Thyroid gland (tissue), 4 donors: ENCODE measurements around the gene PIGP. TPM values are rescaled to one million over a fixed set of nuclear protein-coding genes. Genes with fewer than 3 reads are reported as not detected.
"Not testable (repeated sequence)": the region's sequence is repeated elsewhere in the genome, so short reads cannot be mapped to it uniquely, and the experiment has no call there.

Experiments
- DNase-seq, 2 donors: peaks; one replicate each; pipeline ENCODE4 v3.0.0-alpha.2; 2019
- H3K27ac ChIP-seq, 3 donors: fragments of 200-600 bp; sonication (generic); 1 replicate in 2 of 3; 2 replicates in 1 of 3; pipeline ENCODE4 v1.5.1; 2016 to 2019; ENCODE audit warnings: mild to moderate bottlenecking in 1 of 3, moderate library complexity in 1 of 3
- H3K27me3 ChIP-seq: fragments of 200-600 bp; sonication (generic); one replicate; pipeline ENCODE4 v1.5.1; 2019
- H3K36me3 ChIP-seq, 2 donors: fragments of 200-600 bp; sonication (generic); one replicate each; pipeline ENCODE4 v1.5.1; 2016 to 2019
- H3K4me1 ChIP-seq, 2 donors: fragments of 200-600 bp; sonication (generic); one replicate each; pipeline ENCODE4 v1.5.1; 2017 to 2019
- H3K4me3 ChIP-seq, 3 donors: fragments of 200-600 bp; sonication (generic); replicated peaks in 1 of 3; 1 replicate in 2 of 3; 2 replicates in 1 of 3; pipeline ENCODE4 v1.5.1; 2016; ENCODE audit warnings: mild to moderate bottlenecking in 1 of 3
- H3K9me3 ChIP-seq: fragments of 200-600 bp; sonication (generic); one replicate; pipeline ENCODE4 v1.5.1; 2017
- CTCF ChIP-seq, 6 experiments: fragments of 200-600 bp in 3 of 6; fragments of 450-650 bp in 3 of 6; sonication (generic) in 3 of 6; IDR thresholded peaks; one replicate each; pipeline ENCODE4 v1.5.1; 2016 to 2019; ENCODE audit warnings: antibody characterized with exemption in 6 of 6, mild to moderate bottlenecking in 2 of 6, inconsistent platforms in 1 of 6, moderate library complexity in 1 of 6
- POLR2A ChIP-seq, 2 donors: fragments of 450-650 bp; IDR thresholded peaks; one replicate each; pipeline ENCODE4 v1.6.1; 2017; ENCODE audit warnings: antibody characterized with exemption in 2 of 2, mild to moderate bottlenecking in 2 of 2, moderate library complexity in 1 of 2
- WGBS, 2 donors: methylation state at CpG; one replicate each; pipeline ENCODE4 v1.1.5; 2017; 5-methylcytosine and 5-hydroxymethylcytosine counted together
- intact Hi-C: fragments of 100-400 bp; cut with DNase I; formaldehyde crosslinking; loops from one replicate; pipeline ENCODE4 v1.15.1; 2023
- total RNA-seq, 4 donors: library from RNA; depleted of rRNA; stranded (reverse); fragments of >200 nt; gene quantifications; one replicate each; pipeline ENCODE4 v1.2.3, GENCODE V29; 2016

The PIGP gene
- total RNA-seq, 4 donors from 2014 or later, result 14.7 to 27.0 (median 23.3) TPM

GRCh38 chr21:37040212-37040611, 32.7 kb downstream of the PIGP start:
- Histone ChIP-seq H3K9me3 (no peaks in the 10 kb centered on the region), H3K4me1 (no peaks in the 10 kb centered on the region), H3K27ac (no peak overlapping the region), H3K4me3 (no peak overlapping the region), H3K27me3 (no peaks in the 10 kb centered on the region), H3K36me3 (no peaks in the 10 kb centered on the region)
- WGBS, 2 donors, result 93 to 98% methylated on average over 3 of the region's 3 CpGs
- intact Hi-C loops, result no loop called here
- TF ChIP-seq POLR2A (IDR thresholded peaks at IDR 0.05), result no peak
- no peak for TF ChIP-seq CTCF (IDR thresholded peaks at IDR 0.05)
- DNase-seq, result no peak

GRCh38 chr21:37039411-37040075, 33.3 kb downstream of the PIGP start:
- Histone ChIP-seq H3K9me3 (no peaks in the 10 kb centered on the region), H3K27ac (no peak overlapping the region), H3K4me3 (no peak overlapping the region), H3K27me3 (no peaks in the 10 kb centered on the region), H3K4me1 (no peaks in the 10 kb centered on the region), H3K36me3 (no peaks in the 10 kb centered on the region)
- intact Hi-C loops, result no loop called here
- WGBS, 2 donors, result 73 to 76% methylated on average over 9 of the region's 9 CpGs
- DNase-seq, result no peak
- TF ChIP-seq POLR2A (IDR thresholded peaks at IDR 0.05) (no peak), CTCF (IDR thresholded peaks at IDR 0.05) (no peak)

DNA sequence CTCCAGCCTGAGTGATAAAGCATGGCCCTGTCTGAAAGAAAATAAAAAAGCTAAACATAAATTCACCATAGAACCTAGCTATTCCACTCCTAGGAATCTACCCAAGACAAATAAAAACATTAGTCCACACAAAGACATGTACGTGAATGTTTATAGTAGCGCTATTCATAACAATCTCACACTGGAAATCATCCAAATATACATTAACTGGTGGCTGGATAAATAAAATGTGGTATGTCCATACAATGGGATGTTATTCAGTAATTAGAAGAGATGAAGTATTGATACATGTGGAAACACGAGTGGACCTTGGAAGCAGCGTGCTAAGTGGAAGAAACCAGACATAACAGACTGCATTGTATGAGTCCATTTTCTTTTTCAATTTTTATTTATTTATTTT, 36.7 kb downstream of the PIGP start:
- Histone ChIP-seq H3K27ac (no peak overlapping the region), H3K4me3 (no peak overlapping the region), H3K4me1 (no peaks in the 10 kb centered on the region), H3K36me3 (no peaks in the 10 kb centered on the region), H3K27me3 (no peaks in the 10 kb centered on the region), H3K9me3 (no peaks in the 10 kb centered on the region)
- intact Hi-C loops, result no loop called here
- 90 to 91% methylated on average over 4 of the region's 4 CpGs for WGBS, 2 donors
- TF ChIP-seq CTCF (IDR thresholded peaks at IDR 0.05) (no peak), POLR2A (IDR thresholded peaks at IDR 0.05) (no peak)
- DNase-seq, result no peak

DNA sequence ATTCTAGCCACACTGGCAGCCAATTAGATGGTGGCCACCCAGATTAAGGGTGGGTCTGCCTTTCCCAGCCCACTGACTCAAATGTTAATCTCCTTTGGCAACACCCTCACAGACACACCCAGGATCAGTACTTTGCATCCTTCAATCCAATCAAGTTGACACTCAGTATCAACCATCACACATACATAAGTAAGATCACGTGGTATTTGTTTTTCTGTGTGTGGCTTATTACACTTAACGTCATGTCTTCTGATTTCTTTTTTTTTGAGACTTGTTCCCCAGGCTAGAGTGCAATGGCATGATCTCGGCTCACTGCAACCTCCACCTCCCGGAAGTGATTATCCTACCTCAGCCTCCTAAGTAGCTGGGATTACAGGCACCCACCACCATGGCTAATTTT, 38.5 kb downstream of the PIGP start:
- DNase-seq, H3K4me1 ChIP-seq, H3K27ac ChIP-seq, intact Hi-C loops, H3K9me3 ChIP-seq, H3K27me3 ChIP-seq, H3K4me3 ChIP-seq, H3K36me3 ChIP-seq: not testable (repeated sequence)
- 78 to 86% methylated on average over 4 of the region's 4 CpGs for WGBS, 2 donors

GRCh38 chr21:37032877-37033471, 39.9 kb downstream of the PIGP start:
- 66 to 68% methylated on average over 4 of the region's 4 CpGs for WGBS, 2 donors
- intact Hi-C loops, result no loop called here
- H3K27ac ChIP-seq, result no peak overlapping the region
- TF ChIP-seq POLR2A (IDR thresholded peaks at IDR 0.05) (no peak), CTCF (IDR thresholded peaks at IDR 0.05) (no peak)
- H3K4me3 ChIP-seq, result no peak overlapping the region
- H3K9me3 ChIP-seq, result no peaks in the 10 kb centered on the region
- no peaks in the 10 kb centered on the region for H3K4me1 ChIP-seq
- no peaks in the 10 kb centered on the region for H3K36me3 ChIP-seq
- DNase-seq, result no peak
- no peaks in the 10 kb centered on the region for H3K27me3 ChIP-seq
